ENCODE measurements around the gene SOX14.

GRCh38 chr3:137796993-137797392 lies 32.9 kb downstream of the SOX14 start:
- TF ChIP-seq CTCF (IDR thresholded peaks at IDR 0.05) (no peak), POLR2A (IDR thresholded peaks at IDR 0.05) (no peak)
